Liver (tissue), 9 donors: Measurements from ENCODE around the gene FGD4. TPM values are rescaled to one million over a fixed set of nuclear protein-coding genes. Genes with fewer than 3 reads are reported as not detected.

Source experiments
- DNase-seq: peaks from one replicate; pipeline ENCODE4 v3.0.0-alpha.2; 2017; ENCODE audit warnings: low spot score
- H3K27ac ChIP-seq, 2 donors: one replicate each; pipeline ENCODE4 v1.7.0; 2013; ENCODE audit warnings: inconsistent platforms in 2 of 2, low read length in 2 of 2, control low read depth in 1 of 2, low read depth in 1 of 2, mild to moderate bottlenecking in 1 of 2
- H3K27me3 ChIP-seq, 4 donors: one replicate each; pipeline versions ENCODE4 v1.6.1 to v1.7.0; 2013; ENCODE audit warnings: low read length in 3 of 4, inconsistent platforms in 1 of 4, mild to moderate bottlenecking in 1 of 4, moderate library complexity in 1 of 4; ENCODE audit not compliant: control insufficient read depth in 4 of 4, insufficient read depth in 4 of 4
- H3K36me3 ChIP-seq, 4 donors: one replicate each; pipeline versions ENCODE4 v1.6.1 to v1.7.0; 2013; ENCODE audit warnings: low read length in 3 of 4, mild to moderate bottlenecking in 3 of 4, low read depth in 1 of 4, moderate library complexity in 1 of 4; ENCODE audit not compliant: control insufficient read depth in 4 of 4, insufficient read depth in 3 of 4
- H3K4me1 ChIP-seq, 4 donors: one replicate each; pipeline versions ENCODE4 v1.6.1 to v1.7.0; 2013; ENCODE audit warnings: low read length in 3 of 4, mild to moderate bottlenecking in 3 of 4, moderate library complexity in 1 of 4; ENCODE audit not compliant: control insufficient read depth in 4 of 4, insufficient read depth in 4 of 4
- H3K4me3 ChIP-seq, 3 donors: one replicate each; pipeline versions ENCODE4 v1.6.1 to v1.7.0; 2013; ENCODE audit warnings: low read length in 3 of 3, control low read depth in 1 of 3, low read depth in 1 of 3, mild to moderate bottlenecking in 1 of 3
- H3K9ac ChIP-seq, 2 donors: one replicate each; pipeline ENCODE4 v1.7.0; 2013; ENCODE audit warnings: low read length in 2 of 2, mild to moderate bottlenecking in 2 of 2, moderate library complexity in 2 of 2, control low read depth in 1 of 2, low read depth in 1 of 2
- H3K9me3 ChIP-seq, 4 donors: one replicate each; pipeline versions ENCODE4 v1.6.1 to v1.7.0; 2013; ENCODE audit warnings: low read length in 3 of 4; ENCODE audit not compliant: control insufficient read depth in 4 of 4
- CTCF ChIP-seq: fragments of 150-350 bp; IDR thresholded peaks from 2 replicates; pipeline ENCODE4 v1.5.1; 2017; ENCODE audit warnings: improper control_type of control experiment, low read depth, low read length; ENCODE audit not compliant: missing input control
- EGR1 ChIP-seq, 2 donors: IDR thresholded peaks; 2 replicates each; pipeline ENCODE4 v1.6.1; 2016 to 2018; ENCODE audit warnings: antibody characterized with exemption in 2 of 2, low read depth in 2 of 2
- FOXA1 ChIP-seq: IDR thresholded peaks from 2 replicates; pipeline ENCODE4 v1.6.1; 2016; ENCODE audit warnings: antibody characterized with exemption
- FOXA2 ChIP-seq: IDR thresholded peaks from 2 replicates; pipeline ENCODE4 v1.6.1; 2016; ENCODE audit warnings: antibody characterized with exemption
- GABPA ChIP-seq, 2 donors: IDR thresholded peaks in 1 of 2; conservative IDR thresholded peaks in 1 of 2; 2 replicates each; pipeline ENCODE4 v1.6.1; 2016; ENCODE audit warnings: antibody characterized with exemption in 2 of 2, mild to moderate bottlenecking in 1 of 2, moderate library complexity in 1 of 2
- HNF4A ChIP-seq, 2 donors: conservative IDR thresholded peaks; 2 replicates each; pipeline ENCODE4 v1.6.1; 2016; ENCODE audit warnings: antibody characterized with exemption in 2 of 2, mild to moderate bottlenecking in 2 of 2
- HNF4G ChIP-seq: IDR thresholded peaks from 2 replicates; pipeline ENCODE4 v1.6.1; 2016; ENCODE audit warnings: antibody characterized with exemption
- JUND ChIP-seq, 2 donors: IDR thresholded peaks; 2 replicates each; pipeline ENCODE4 v1.6.1; 2016; ENCODE audit warnings: antibody characterized with exemption in 2 of 2
- NR2F2 ChIP-seq: IDR thresholded peaks from 2 replicates; pipeline ENCODE4 v1.6.1; 2016; ENCODE audit warnings: antibody characterized with exemption
- RAD21 ChIP-seq, 2 donors: IDR thresholded peaks; 2 replicates each; pipeline ENCODE4 v1.6.1; 2016; ENCODE audit warnings: antibody characterized with exemption in 2 of 2, mild to moderate bottlenecking in 2 of 2
- RXRA ChIP-seq, 2 donors: IDR thresholded peaks; 2 replicates each; pipeline ENCODE4 v1.6.1; 2017 to 2018; ENCODE audit warnings: antibody characterized with exemption in 2 of 2, mild to moderate bottlenecking in 1 of 2
- SP1 ChIP-seq: IDR thresholded peaks from 2 replicates; pipeline ENCODE4 v1.6.1; 2018; ENCODE audit warnings: antibody characterized with exemption, mild to moderate bottlenecking
- TAF1 ChIP-seq: conservative IDR thresholded peaks from 2 replicates; pipeline ENCODE4 v1.6.1; 2016; ENCODE audit warnings: antibody characterized with exemption, mild to moderate bottlenecking
- YY1 ChIP-seq: IDR thresholded peaks from 2 replicates; pipeline ENCODE4 v1.6.1; 2016; ENCODE audit warnings: antibody characterized with exemption, mild to moderate bottlenecking
- ZBTB33 ChIP-seq: IDR thresholded peaks from 2 replicates; pipeline ENCODE4 v1.6.1; 2016; ENCODE audit warnings: antibody characterized with exemption
- WGBS: extraction: QIAGEN DNeasy Blood & Tissue Kit; methylation state at CpG from one replicate; pipeline ENCODE4 v1.1.7; 2013; 5-methylcytosine and 5-hydroxymethylcytosine counted together
- polyA plus RNA-seq, 2 donors: library from polyadenylated mRNA; stranded (reverse) in 1 of 2; unstranded in 1 of 2; fragments of 200-250 nt in 1 of 2; fragments of >200 nt in 1 of 2; fragmentation: Nextera tagmentation in 1 of 2; extraction: Ambion mirVana in 1 of 2; gene quantifications; one replicate each; pipeline versions ENCODE4 v1.2.1 to v1.2.3, GENCODE V29; 2013 to 2015
- total RNA-seq, 2 donors: library from RNA; depleted of rRNA; stranded (reverse); fragments of >200 nt; gene quantifications; one replicate each; pipeline ENCODE4 v1.2.3, GENCODE V29; 2014
- TF ChIP-seq, protein P1 (sequence below): IDR thresholded peaks from 2 replicates; pipeline ENCODE4 v1.6.1; 2016; ENCODE audit warnings: antibody characterized with exemption, mild to moderate bottlenecking
- TF ChIP-seq, protein P2 (sequence below): IDR thresholded peaks from 2 replicates; pipeline ENCODE4 v1.6.1; 2016; ENCODE audit warnings: antibody characterized with exemption
- TF ChIP-seq, protein P3 (sequence below): IDR thresholded peaks from 2 replicates; pipeline ENCODE4 v1.6.1; 2016; ENCODE audit warnings: antibody characterized with exemption
- donor health status: healthy.
- donor health status: healthy.
- donor health status: healthy.
- donor health status: healthy.
- donor health status: healthy.

Gene FGD4
- total and polyA plus RNA-seq, 4 donors: 3.8 to 26.4 (median 9.0) TPM

- peak; percentile 64 for TF ChIP-seq CTCF
These were observed 272.8 kb downstream of the FGD4 start (continued) for GRCh38 chr12:32671930-32672780.

GRCh38 chr12:32679091-32679919, 279.9 kb downstream of the FGD4 start, which contains the start of gene DNM1L:
TSS of gene DNM1L (plus strand) at chr12:32679301. CDS start at chr12:32679364, 63 bp downstream.
- peak within 1 kb of the TSS; percentile 96 to 99 for H3K9ac ChIP-seq
- H3K27ac ChIP-seq: peak within 1 kb of the TSS; percentile 82 to 92
- no peaks in the 10 kb centered on the region for H3K27me3 ChIP-seq
- no peaks in the 10 kb centered on the region for H3K9me3 ChIP-seq
- under 1% methylated on average over 76 of the region's 76 CpGs for WGBS
- TF ChIP-seq RXRA (IDR thresholded peaks at IDR 0.05) (no peak), NR2F2 (no peak), JUND (IDR thresholded peaks at IDR 0.05) (no peak), RAD21 (IDR thresholded peaks at IDR 0.05) (peak in 1 of 2 donors; percentile 21), CTCF (no peak), SP1 (peak; percentile 70), HNF4G (no peak), FOXA1 (no peak), GABPA (IDR thresholded peaks at IDR 0.05 in 1 of 2, conservative IDR thresholded peaks at IDR 0.05 in 1 of 2) (peak in 1 of 2 donors; percentile 58), HNF4A (conservative IDR thresholded peaks at IDR 0.05) (peak in 1 of 2 donors; percentile 17), FOXA2 (no peak), YY1 (peak; percentile 96), TAF1 (peak; percentile 60), EGR1 (IDR thresholded peaks at IDR 0.05; ENCODE audit: low read depth in 2 of 2) (no peak), ZBTB33 (no peak)
- TF ChIP-seq, protein P1, sequence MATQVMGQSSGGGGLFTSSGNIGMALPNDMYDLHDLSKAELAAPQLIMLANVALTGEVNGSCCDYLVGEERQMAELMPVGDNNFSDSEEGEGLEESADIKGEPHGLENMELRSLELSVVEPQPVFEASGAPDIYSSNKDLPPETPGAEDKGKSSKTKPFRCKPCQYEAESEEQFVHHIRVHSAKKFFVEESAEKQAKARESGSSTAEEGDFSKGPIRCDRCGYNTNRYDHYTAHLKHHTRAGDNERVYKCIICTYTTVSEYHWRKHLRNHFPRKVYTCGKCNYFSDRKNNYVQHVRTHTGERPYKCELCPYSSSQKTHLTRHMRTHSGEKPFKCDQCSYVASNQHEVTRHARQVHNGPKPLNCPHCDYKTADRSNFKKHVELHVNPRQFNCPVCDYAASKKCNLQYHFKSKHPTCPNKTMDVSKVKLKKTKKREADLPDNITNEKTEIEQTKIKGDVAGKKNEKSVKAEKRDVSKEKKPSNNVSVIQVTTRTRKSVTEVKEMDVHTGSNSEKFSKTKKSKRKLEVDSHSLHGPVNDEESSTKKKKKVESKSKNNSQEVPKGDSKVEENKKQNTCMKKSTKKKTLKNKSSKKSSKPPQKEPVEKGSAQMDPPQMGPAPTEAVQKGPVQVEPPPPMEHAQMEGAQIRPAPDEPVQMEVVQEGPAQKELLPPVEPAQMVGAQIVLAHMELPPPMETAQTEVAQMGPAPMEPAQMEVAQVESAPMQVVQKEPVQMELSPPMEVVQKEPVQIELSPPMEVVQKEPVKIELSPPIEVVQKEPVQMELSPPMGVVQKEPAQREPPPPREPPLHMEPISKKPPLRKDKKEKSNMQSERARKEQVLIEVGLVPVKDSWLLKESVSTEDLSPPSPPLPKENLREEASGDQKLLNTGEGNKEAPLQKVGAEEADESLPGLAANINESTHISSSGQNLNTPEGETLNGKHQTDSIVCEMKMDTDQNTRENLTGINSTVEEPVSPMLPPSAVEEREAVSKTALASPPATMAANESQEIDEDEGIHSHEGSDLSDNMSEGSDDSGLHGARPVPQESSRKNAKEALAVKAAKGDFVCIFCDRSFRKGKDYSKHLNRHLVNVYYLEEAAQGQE: peak; percentile 16
- TF ChIP-seq, protein P2, sequence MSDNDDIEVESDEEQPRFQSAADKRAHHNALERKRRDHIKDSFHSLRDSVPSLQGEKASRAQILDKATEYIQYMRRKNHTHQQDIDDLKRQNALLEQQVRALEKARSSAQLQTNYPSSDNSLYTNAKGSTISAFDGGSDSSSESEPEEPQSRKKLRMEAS: peak; percentile 85
- TF ChIP-seq, protein P3, sequence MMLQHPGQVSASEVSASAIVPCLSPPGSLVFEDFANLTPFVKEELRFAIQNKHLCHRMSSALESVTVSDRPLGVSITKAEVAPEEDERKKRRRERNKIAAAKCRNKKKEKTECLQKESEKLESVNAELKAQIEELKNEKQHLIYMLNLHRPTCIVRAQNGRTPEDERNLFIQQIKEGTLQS: no peak
- H3K4me3 ChIP-seq: peak within 1 kb of the TSS; percentile 92 to 99 (median 94)
- DNase-seq: peak; percentile 91
- H3K36me3 ChIP-seq: peaks cover 0 to 3% (median 0%) of the 10 kb centered on the region in 4 donors
- H3K4me1 ChIP-seq: peaks cover 0 to 9% (median 6%) of the 10 kb centered on the region in 4 donors
